ENCODE data around the gene FYN.

The FYN gene

GRCh38 chr6:111740506-111740905, 132.7 kb downstream of the FYN start:
- Histone ChIP-seq H3K9ac (ENCODE audit: low read length) (no peak overlapping the region), H3K4me2 (ENCODE audit: low read depth, low read length, poor library complexity, severe bottlenecking) (no peak overlapping the region), H3K4me3 (ENCODE audit: insufficient read depth, low read length, poor library complexity, severe bottlenecking) (no peak overlapping the region), H3K9me3 (ENCODE audit: insufficient read depth, low read length) (no peaks in the 10 kb centered on the region), H3K79me2 (ENCODE audit: insufficient read depth, low read length) (no peaks in the 10 kb centered on the region), H3K9me2 (replicated peaks; ENCODE audit: insufficient read depth, low read length) (no peaks in the 10 kb centered on the region), H4K20me1 (ENCODE audit: low read depth, low read length) (no peaks in the 10 kb centered on the region), H3K36me3 (ENCODE audit: low read length) (no peaks in the 10 kb centered on the region), H3F3A (ENCODE audit: insufficient read depth) (no peaks in the 10 kb centered on the region), H3K27ac (ENCODE audit: low read depth, low read length) (no peak overlapping the region), H3K27me3 (ENCODE audit: low read length) (no peaks in the 10 kb centered on the region), H2AFZ (ENCODE audit: low read depth, low read length, severe bottlenecking) (no peak overlapping the region)
- no peak for TF ChIP-seq EZH2phosphoT487 (conservative IDR thresholded peaks at IDR 0.05; ENCODE audit: low read length)
- no peak for TF ChIP-seq CTCF (IDR thresholded peaks at IDR 0.05; ENCODE audit: insufficient read depth, low read length, poor library complexity, severe bottlenecking)

DNA sequence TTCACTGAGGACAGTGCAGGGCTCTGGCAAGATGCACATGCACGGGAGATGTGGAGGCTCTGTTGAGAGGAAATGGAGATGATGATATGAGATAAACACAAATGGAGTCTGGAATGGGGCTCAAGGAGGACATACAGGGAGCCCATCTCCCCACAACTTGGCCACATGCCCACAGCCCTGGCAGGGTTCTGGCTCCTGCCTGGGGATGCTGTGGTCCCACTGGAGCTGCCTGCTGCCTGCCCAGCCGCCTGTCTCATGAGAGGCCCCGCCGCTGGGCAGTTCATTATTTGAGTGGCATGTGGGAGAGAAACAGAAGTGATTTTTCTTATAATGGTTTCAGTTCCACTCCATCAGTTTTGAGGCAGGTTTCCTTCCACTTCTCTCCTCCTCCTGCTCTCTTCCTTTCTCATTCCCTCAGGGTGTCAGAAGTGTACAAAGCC, 134.0 kb downstream of the FYN start:
- H3K79me2 ChIP-seq (ENCODE audit: insufficient read depth, low read length): no peaks in the 10 kb centered on the region

GRCh38 chr6:111738631-111739030, 134.6 kb downstream of the FYN start:
- Histone ChIP-seq H3K27me3 (ENCODE audit: low read length) (no peaks in the 10 kb centered on the region), H4K20me1 (ENCODE audit: low read depth, low read length) (no peaks in the 10 kb centered on the region), H3K4me2 (ENCODE audit: low read depth, low read length, poor library complexity, severe bottlenecking) (no peak overlapping the region), H3K9me3 (ENCODE audit: insufficient read depth, low read length) (no peaks in the 10 kb centered on the region), H3K9me2 (replicated peaks; ENCODE audit: insufficient read depth, low read length) (no peaks in the 10 kb centered on the region), H2AFZ (ENCODE audit: low read depth, low read length, severe bottlenecking) (no peak overlapping the region), H3K79me2 (ENCODE audit: insufficient read depth, low read length) (no peaks in the 10 kb centered on the region), H3K27ac (ENCODE audit: low read depth, low read length) (no peak overlapping the region), H3F3A (ENCODE audit: insufficient read depth) (no peaks in the 10 kb centered on the region), H3K4me3 (ENCODE audit: insufficient read depth, low read length, poor library complexity, severe bottlenecking) (no peak overlapping the region), H3K9ac (ENCODE audit: low read length) (no peak overlapping the region), H3K36me3 (ENCODE audit: low read length) (no peaks in the 10 kb centered on the region)
- TF ChIP-seq CTCF (IDR thresholded peaks at IDR 0.05; ENCODE audit: insufficient read depth, low read length, poor library complexity, severe bottlenecking): no peak
- TF ChIP-seq EZH2phosphoT487 (conservative IDR thresholded peaks at IDR 0.05; ENCODE audit: low read length): no peak

More for the DNA sequence above, 134.0 kb downstream of the FYN start:
- no peaks in the 10 kb centered on the region for H3K9me2 ChIP-seq (replicated peaks; ENCODE audit: insufficient read depth, low read length)
- no peaks in the 10 kb centered on the region for H3K27me3 ChIP-seq (ENCODE audit: low read length)
- H3F3A ChIP-seq (ENCODE audit: insufficient read depth): no peaks in the 10 kb centered on the region
- no peaks in the 10 kb centered on the region for H3K36me3 ChIP-seq (ENCODE audit: low read length)
- H2AFZ ChIP-seq (ENCODE audit: low read depth, low read length, severe bottlenecking): no peak overlapping the region
- TF ChIP-seq EZH2phosphoT487 (conservative IDR thresholded peaks at IDR 0.05; ENCODE audit: low read length) (no peak), CTCF (IDR thresholded peaks at IDR 0.05; ENCODE audit: insufficient read depth, low read length, poor library complexity, severe bottlenecking) (no peak)
- no peak overlapping the region for H3K9ac ChIP-seq (ENCODE audit: low read length)
- H3K9me3 ChIP-seq (ENCODE audit: insufficient read depth, low read length): no peaks in the 10 kb centered on the region
- H3K27ac ChIP-seq (ENCODE audit: low read depth, low read length): no peak overlapping the region
- no peak overlapping the region for H3K4me3 ChIP-seq (ENCODE audit: insufficient read depth, low read length, poor library complexity, severe bottlenecking)
- H4K20me1 ChIP-seq (ENCODE audit: low read depth, low read length): no peaks in the 10 kb centered on the region
- no peak overlapping the region for H3K4me2 ChIP-seq (ENCODE audit: low read depth, low read length, poor library complexity, severe bottlenecking)

All from SU-DHL-6 (cell line).